HG02884 (cell line): Measurements from ENCODE around the gene NME3.

ENCODE experiments used
- ATAC-seq: cut with Tn5 transposase; IDR thresholded peaks from one replicate; pipeline ENCODE4 v1.9.1; 2021; ENCODE audit warnings: mild to moderate bottlenecking, moderate library complexity; ENCODE audit not compliant: unreplicated experiment

NME3 gene

DNA sequence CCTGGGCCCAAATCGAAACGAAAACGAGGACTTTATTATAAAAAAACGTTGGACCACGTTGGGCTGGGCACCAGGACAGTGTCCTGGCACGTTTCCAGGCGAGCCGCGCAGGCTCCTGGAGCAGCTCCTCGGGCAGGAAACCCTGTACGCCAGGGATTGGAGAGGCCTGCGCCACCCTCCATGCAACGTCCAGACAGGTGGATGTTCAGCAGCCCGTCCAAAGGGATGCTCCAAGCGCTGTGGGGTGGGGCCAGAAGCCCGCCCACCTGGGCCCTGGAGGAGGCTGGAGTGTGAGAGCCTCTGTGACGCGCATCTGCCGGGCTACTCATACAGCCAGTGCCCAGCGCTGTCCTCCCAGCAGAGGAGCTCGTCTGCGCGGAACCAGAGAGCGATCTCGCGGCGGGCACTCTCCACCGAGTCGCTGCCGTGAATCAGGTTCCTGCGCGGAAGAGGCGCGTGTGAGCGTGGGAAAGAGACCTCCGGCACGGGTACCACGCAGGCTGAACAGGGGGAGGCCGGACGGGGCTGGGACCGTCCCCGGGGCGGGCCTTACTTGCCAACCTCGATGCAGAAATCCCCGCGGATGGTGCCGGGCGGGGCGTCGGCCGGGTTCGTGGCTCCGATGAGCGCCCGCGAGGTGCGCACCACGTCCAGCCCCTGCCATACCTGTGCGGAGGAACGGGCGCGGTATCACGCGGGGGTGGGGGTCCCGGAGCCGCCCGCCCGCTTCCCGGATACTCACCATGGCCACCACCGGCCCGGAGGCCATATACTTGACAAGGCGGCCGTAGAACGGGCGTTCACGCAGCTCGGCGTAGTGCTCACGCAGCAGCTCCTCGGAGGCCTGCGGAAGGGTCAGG, 785 bp downstream of the NME3 start:
- no peak for ATAC-seq

DNA sequence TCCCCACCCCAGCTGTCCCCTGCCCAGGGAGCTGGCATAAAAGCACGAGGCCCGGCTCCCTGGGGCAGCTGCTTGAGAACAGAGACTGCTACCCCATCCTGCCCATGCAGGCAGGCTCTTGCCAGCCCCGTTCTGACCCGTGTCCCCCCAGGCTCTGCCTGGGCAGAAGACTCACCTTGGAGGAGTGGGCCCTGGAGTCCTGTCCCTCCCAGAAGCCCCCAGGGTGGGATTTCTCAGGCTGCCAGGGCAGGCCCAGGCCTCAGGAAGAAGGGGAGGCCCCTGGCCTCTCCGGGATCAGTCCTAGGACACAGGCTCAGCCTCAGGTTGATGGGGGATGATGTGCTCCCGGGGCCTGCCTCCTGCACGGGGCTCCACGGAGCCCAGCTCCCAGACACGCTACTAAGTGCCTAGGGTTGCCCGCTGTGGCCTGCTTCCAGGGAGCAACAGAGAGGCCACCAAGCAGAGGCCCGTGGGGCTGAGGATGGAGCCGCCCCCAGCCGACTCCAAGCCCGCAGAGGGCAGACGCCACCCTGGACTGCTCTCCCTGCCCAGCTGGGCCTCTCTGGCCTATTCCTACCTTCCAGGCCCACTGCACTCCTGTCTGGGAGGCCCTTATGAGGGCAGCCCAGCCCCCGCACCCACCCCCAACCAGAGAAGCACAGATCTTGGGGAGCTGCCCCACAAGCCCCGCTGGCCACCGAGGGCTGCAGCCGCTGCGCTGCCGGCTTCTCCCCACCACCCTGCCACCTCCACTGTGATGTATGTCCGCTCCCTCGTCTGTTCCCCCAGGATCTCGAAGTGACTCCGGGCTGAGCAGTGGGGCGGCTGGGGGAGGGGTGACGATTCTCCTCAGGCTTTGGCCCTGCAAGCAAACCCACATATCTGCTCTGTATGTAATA, 1.7 kb downstream of the NME3 start:
- no peak for ATAC-seq

DNA sequence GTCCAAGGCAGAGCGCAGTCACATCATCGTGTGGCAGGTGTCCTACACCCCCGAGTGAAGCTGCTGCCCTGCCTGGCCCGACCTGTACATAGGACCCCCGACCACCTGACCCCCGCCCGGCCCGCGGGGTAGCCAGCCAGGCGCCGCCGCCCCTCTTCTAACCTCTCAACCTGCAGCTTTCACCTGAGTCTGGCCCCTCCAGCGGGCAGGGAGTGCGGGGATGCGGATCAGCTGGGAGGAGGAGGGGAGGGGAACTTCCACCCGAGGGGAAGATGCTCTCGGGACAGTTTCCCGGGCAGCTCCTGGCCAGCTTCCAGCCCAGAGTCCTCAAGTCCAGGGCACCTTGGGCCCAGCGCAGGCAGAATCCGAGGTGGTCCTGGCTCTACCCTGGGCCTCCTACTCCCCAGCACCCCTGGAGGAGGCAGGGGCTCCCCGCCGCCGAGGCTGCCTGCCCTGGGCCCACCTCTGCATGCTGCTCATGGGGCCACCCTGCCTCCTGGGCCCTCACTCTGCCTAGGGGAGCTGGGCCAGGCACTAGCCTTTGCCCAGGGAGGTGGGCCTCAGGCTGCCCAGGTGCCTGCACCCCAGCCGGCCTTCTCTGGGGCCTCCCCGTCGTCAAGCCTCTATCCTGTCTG, 2.5 kb downstream of the NME3 start:
- no peak for ATAC-seq

DNA sequence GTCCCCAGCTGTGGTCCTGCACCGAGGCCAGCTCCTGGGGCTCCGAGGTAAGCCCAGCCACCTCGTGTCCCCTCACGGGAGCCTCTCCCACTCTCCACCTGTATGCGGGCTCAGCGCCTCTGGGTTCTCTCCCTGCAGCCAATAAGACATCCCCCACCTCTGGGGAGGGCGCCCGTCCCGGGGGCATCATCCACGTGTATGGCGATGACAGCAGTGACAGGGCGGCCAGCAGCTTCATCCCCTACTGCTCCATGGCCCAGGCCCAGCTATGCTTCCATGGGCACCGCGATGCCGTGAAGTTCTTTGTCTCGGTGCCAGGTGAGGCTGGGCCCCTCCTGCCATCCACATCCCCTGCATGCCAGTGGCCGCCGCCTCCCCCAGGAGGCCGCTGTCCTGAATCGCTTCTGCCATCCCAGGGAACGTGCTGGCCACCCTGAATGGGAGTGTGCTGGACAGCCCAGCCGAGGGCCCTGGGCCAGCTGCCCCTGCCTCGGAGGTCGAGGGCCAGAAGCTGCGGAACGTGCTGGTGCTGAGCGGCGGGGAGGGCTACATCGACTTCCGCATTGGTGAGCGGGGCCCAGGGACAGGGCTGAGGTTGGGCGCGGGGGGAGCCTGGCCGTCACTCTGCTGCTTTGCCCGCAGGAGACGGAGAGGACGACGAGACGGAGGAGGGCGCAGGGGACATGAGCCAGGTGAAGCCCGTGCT, 3.1 kb downstream of the NME3 start:
- no peak for ATAC-seq

DNA sequence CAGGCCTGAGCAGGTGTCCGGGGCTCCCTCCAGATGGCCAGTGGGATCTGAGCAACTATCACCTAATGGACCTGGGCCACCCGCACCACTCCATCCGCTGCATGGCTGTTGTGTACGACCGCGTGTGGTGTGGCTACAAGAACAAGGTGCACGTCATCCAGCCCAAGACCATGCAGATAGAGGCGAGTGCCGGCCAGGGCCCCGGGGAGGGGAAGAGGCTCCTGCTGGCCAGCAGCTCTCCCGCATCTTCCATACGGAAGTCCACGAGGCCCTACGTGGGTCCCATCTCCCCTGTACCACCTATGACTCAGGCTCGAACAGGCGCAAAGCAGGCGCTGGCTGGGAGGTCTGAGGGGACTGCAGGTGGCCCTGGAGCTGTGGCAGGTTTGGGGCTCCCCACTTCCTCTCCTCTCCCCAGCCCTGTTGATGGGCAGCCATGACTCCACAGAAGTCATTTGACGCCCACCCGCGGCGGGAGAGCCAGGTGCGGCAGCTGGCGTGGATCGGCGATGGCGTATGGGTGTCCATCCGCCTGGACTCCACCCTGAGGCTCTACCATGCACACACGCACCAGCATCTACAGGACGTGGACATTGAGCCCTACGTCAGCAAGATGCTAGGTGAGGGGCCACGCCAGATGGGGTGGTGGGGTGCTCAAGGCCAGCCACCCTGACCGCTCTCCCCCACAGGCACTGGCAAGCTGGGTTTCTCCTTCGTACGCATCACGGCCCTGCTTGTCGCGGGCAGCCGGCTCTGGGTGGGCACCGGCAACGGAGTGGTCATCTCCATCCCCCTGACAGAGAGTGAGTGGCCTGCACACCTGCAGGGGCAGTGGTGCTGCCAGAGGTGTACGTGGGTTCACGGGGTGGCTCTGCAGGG, 4.0 kb downstream of the NME3 start:
- ATAC-seq, result no peak

DNA sequence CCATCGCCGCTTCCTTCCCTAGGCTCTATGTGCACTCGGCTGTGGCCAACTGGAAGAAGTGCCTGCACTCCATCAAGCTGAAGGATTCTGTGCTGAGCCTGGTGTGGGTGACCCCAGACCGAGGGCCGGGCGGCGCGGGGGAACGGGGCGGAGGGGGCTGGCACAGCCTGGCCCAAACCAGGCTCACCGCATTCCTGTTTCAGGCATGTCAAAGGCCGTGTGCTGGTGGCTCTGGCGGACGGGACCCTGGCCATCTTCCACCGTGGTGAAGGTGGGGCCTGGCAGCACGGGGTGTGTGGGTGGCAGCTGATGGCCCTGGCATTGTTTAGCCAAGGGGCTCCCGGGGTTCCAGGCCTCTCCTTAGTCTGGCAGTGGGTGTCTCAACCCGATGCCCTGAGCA, 4.6 kb downstream of the NME3 start:
- ATAC-seq, result no peak

DNA sequence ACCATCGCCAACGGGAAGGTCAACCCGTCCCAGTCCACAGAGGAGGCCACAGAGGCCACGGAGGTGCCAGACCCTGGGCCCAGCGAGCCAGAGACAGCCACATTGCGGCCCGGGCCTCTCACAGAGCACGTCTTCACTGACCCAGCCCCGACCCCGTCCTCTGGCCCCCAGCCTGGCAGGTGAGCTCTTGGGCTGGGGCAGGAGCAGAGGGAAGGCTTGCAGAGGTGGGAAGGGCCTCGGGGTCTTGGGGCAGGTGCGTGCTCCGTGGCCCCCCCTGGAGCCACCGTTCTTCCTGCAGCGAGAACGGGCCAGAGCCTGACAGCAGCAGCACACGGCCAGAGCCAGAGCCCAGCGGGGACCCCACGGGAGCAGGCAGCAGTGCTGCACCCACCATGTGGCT, 5.1 kb downstream of the NME3 start:
- ATAC-seq, result no peak

DNA sequence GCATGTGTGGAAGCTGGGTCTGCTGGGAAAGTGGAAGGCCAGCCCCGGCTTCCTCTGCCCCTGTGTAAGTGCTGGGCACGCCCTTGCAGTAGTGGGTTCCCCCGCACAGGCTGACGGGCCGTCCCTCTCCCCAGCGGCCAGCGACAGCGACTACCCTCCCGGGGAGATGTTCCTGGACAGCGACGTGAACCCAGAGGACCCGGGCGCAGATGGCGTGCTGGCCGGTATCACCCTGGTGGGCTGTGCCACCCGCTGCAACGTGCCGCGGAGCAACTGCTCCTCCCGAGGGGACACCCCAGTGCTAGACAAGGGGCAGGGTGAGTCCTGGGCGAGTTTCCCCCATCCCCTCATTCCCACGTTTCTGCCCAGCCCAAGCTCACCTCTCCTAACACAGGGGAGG, 5.5 kb downstream of the NME3 start:
- no peak for ATAC-seq

DNA sequence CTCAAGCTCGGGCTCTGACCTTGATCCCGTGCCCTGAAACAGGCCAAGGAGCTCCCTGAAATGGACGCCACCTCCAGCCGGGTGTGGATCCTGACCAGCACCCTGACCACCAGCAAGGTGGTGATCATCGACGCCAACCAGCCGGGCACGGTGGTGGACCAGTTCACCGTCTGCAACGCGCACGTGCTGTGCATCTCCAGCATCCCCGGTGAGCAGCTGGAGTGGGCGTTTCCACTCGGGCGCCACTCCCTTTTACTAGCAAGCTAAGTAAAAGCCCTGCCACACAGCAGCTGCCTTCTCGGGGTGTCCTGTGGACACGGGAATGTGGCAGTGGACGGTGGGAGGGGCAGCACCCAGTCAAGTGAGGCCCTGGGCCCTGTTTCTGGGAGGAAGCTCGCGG, 6.4 kb downstream of the NME3 start:
- no peak for ATAC-seq

DNA sequence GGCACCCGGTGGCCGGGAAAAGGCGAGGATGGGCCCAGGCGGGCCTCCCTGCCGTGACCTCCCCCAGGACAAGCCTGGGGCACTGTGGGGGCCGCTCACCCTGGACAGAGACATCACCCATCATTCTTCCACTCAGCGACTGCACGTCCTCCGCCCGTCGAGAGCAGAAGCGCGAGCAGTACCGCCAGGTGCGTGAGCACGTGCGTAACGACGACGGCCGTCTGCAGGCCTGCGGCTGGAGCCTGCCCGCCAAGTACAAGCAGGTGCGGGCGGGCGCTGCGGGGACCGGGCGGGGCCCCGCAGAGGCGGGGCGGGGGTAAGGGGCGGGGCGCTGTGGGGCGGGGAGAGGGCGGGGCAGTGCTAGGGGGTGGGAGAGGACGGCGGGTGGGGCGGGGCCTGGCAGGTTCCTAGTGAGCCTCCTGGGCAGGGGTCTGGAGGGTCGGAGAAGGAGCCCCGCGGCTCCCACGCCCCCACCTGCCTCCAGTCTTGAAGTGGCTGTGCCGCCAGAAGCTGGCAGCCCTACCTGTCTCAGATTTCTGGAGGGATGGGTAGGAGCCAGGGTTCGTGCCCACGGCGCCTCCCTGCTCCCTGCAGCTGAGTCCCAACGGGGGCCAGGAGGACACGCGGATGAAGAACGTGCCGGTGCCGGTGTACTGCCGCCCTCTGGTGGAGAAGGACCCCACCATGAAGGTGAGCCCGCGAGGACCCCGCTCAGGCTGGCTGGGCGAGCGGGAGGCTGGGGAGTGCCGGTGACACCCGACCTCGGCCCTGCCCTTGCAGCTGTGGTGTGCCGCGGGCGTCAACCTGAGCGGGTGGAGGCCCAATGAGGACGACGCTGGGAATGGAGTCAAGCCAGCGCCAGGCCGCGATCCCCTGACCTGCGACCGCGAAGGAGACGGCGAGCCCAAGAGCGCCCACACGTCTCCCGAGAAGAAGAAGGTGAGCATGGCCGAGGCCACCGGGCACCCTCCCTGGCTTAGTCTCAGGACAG, 7.5 kb downstream of the NME3 start:
- ATAC-seq, result no peak

DNA sequence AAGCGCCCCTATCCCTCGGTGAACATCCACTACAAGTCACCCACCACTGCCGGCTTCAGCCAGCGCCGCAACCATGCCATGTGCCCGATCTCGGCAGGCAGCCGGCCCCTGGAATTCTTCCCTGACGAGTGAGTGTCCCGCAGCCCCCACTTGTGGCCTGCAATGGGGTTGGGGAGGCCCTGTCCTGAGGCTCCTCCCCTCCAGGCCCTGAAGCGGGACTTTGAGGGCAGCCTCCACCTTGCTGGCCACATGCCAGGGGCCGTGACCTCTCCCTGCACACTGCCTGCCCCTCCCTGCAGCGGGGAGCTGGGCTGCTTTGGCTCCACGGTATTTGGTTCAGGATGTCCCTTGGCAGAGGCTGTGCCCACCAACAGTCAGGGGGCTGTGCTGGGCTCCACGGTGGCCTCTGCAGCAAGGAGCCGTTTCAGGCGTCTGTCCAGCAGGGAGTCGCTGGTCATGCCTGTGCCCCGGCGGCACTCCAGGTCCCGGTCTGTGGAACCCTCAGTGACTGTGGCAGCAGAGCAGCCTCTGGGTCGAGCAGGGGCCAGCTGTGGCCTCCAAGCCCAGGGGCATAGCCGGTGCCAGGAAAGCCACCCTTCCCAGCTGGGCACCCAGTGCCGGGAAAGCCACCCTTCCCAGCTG, 8.3 kb downstream of the NME3 start:
- no peak for ATAC-seq

DNA sequence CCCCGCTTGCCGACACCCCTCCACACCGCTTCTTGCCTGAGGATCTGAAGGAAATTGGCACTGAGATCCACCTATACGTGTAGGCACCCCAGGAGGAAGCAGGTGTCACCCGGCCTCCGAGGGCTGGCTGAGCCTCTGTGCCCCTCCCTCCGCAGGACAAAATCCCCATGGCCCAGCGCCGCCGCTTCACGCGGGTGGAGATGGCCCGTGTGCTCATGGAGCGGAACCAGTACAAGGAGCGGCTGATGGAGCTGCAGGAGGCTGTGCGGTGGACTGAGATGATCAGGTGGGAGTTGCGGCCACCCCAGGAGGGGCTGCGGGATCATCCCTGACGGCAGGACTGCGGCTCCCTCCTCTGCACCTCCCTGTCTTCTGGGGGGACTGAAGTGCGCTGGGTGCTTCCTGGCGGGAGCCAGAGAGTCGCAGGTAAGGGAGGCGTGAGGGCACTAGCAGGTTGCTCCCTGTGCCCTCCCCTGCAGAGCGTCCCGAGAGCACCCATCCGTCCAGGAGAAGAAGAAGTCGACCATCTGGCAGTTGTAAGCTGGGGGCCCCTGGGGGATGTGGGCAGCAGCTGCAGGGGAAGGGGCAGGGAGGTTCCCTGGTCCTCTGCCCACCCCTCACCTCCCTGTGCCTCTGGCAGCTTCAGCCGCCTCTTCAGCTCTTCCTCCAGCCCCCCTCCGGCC, 9.0 kb downstream of the NME3 start:
- ATAC-seq, result no peak

DNA sequence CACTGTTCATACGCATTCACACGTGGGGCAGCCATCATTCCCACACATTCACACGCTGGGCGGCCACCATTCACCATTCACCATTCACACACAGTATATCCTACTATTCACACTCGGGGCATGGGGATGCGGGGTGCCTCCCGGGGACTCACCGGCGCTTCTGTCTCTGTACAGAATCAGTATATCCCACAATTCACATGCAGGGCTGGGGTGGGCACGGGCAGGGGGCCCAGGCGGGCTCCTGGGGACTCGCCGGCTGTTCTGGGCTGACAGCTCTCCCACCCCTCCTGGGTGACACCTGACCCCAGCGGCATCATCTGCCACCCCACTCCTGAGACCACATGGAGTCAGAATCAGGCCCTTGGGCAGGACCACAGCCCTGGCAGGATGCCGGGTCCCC, 9.6 kb downstream of the NME3 start:
- no peak for ATAC-seq

DNA sequence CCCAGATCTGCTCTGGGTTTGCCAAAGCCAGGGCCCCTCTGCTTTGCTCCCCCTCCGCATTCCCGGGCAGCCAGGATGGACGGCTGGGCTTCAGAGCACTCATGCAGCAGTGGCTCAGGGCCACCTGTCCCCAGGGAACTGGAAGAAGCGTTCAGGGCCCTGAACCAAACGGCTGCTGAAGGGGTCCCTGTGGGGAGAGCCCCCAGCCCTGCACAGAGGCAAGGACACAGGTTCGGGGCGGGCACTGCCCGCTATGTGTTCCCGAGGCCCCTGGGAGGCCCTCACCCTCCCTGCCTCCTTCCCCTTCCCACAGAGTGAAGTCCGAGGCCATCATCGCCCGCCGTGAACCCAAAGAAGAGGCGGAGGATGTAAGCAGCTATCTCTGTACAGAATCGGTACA, 10.4 kb downstream of the NME3 start:
- no peak for ATAC-seq

DNA sequence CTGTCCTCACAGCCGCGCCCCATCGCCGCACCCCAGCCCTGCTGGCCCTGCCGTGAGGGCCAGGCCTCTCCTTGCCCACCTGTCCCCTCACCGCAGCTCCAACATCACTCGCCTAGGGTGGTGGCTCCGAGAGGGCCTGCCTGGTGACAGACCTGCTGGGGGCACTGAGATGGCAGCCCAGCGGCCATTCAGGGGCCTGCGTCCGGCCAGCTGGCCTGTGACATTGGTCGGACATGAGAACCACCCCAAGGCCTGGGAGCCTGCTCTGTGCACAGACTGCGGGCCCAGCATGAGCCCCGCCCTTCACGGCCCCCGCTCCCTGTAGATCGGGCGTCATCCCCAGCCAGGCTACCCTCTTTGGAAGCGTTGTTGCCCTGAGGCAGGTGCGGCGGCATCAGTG, 11.8 kb downstream of the NME3 start:
- ATAC-seq, result no peak

DNA sequence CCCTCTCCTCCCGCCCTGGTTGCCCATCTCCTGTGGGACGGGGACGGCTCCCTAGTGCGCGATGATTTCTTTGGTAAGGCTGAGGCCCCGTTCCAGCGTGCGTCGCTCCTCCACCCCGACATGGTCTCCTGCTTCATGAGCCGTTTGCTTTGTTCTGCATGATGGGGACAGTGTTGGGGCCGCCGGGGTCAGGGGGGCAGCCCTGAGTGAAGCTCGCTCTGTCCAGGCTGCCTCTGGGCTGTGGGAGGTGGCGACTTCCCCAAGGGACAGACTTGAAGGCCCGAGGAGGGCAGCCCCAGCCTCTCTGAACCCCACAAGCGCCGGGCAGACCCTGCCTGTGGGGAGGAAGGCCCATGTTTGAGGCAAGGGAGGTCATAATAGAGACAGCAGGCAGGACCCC, 12.4 kb downstream of the NME3 start:
- no peak for ATAC-seq

DNA sequence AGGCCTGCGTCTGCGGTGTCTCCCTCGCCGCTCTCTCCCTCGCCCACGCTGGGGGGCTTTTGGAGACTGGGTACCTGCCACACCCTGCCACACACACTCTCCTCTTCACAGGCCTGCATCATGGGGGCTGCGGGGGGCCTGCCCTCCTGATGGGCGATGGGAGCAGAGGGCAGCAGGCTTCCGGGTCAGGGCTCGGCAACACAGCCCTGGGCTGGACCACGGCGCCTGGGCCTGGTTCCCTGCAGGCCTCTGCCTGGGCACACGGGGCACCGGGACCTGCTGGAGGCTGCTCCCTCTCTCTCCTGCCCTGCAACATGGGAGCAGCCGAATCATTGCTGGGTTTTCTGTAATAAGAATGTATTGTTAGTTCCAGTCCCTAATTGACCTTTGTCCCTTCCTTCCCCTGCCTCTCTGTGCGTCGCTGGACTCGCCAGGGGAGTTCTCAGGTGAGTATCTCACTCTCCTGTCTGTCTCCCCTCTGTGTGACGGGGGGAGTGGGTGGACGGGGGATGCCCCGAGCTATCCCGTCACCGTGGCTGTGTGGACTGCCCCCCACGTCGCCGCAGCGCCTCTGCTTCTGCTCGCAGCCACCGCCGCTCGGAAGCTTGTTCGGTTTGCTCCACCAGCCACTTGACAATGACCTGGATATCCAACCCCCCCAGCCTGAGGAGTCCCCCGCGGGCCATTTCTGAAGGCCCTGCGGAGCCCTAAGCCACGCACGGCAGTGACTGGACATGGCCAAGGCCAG, 13.5 kb downstream of the NME3 start:
- ATAC-seq, result no peak
